ENCODE data around the gene GMNN. TPM values are rescaled to one million over a fixed set of nuclear protein-coding genes. Genes with fewer than 3 reads are reported as not detected.

GMNN gene
- total RNA-seq, 1 donor from 2014 or later: 24.0 TPM

GRCh38 chr6:24807584-24807983 lies 32.8 kb downstream of the GMNN start:
- no peak for TF ChIP-seq CTCF (IDR thresholded peaks at IDR 0.05; ENCODE audit: insufficient read depth, low read length, poor library complexity, severe bottlenecking)
- Histone ChIP-seq H3K4me3 (ENCODE audit: low read depth, low read length) (no peak overlapping the region), H3K36me3 (ENCODE audit: control insufficient read depth, insufficient read depth, low read length) (no peaks in the 10 kb centered on the region)

DNA sequence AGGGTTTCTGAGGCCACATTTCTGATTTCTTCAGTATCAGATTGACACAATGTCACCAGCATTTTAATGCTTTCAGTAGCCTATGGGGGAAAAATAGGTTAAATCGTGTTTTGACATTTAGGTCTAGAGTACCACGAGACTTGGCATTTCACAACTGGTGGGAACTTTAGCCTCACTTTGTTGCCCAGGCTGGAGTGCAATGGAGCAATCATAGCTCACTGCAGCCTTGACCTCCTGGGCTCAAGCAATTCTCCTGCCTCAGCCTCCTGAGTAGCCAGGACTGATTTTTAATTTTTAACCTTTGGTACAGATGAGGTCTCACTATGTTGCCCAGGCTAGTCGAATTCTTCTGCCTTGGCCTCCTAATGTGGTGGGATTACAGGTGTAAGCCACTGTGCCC lies 35.0 kb downstream of the GMNN start:
- no peak for DNase-seq (ENCODE audit: low read depth)
- Histone ChIP-seq H3K27me3 (ENCODE audit: control insufficient read depth, insufficient read depth, low read length) (no peaks in the 10 kb centered on the region), H3K4me3 (ENCODE audit: low read depth, low read length) (no peak overlapping the region), H3K36me3 (ENCODE audit: control insufficient read depth, insufficient read depth, low read length) (no peaks in the 10 kb centered on the region)
- no peak for TF ChIP-seq CTCF (IDR thresholded peaks at IDR 0.05; ENCODE audit: insufficient read depth, low read length, poor library complexity, severe bottlenecking)

More at GRCh38 chr6:24807584-24807983, 32.8 kb downstream of the GMNN start:
- H3K27me3 ChIP-seq (ENCODE audit: control insufficient read depth, insufficient read depth, low read length): no peaks in the 10 kb centered on the region
- no peak for DNase-seq (ENCODE audit: low read depth)

DNA sequence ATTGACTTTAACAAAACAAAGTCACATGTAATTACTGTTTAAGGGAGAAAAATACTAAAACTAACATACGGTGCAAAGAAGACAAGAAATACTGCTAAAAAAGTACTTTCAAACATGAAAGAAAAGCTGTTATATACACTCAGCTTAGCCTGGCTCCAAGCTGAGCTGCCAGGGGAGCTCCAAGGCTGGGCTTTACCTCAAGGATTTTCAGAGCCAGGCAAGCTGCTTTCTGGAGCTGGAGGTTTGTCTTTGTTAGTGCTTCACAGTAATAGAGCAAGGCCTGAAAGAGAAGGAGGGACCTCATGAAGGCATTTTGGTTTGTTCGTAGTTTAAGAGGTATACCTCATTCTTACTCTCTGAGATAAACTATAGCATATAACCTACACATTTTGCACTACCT lies 43.6 kb downstream of the GMNN start:
- Histone ChIP-seq H3K27me3 (ENCODE audit: control insufficient read depth, insufficient read depth, low read length) (no peaks in the 10 kb centered on the region), H3K36me3 (ENCODE audit: control insufficient read depth, insufficient read depth, low read length) (no peaks in the 10 kb centered on the region), H3K4me3 (ENCODE audit: low read depth, low read length) (no peak overlapping the region)
- no peak for DNase-seq (ENCODE audit: low read depth)
- TF ChIP-seq CTCF (IDR thresholded peaks at IDR 0.05; ENCODE audit: insufficient read depth, low read length, poor library complexity, severe bottlenecking): no peak

DNA sequence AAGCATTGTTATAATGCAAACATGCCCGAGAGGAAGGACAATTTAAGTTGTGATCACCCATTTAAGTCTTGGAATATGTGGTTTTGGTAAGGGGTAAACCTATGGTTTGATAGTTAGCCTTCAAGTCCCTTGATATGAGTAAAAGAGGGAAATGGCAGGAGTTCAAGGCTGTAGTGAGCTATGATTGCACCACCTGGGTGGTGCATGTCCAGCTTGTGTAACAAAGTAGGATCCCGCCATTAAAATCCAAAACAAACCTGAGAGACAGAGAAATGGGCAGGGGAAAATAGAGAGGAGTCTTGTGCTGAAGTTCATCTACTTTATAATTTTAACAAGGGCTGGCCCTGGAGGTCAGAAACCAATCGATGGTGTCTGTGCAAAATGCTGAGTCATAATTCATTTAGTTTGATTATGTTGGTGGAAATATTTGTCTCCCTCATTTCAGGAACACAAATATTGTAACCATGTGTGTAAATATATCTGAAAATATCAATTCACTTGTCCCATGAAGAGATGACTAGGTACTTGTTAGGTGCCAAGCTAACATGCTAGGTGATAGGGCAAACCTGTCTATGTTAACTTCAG lies 47.2 kb downstream of the GMNN start:
- no peak for TF ChIP-seq CTCF (IDR thresholded peaks at IDR 0.05; ENCODE audit: insufficient read depth, low read length, poor library complexity, severe bottlenecking)
- no peak for DNase-seq (ENCODE audit: low read depth)
- Histone ChIP-seq H3K27me3 (ENCODE audit: control insufficient read depth, insufficient read depth, low read length) (no peaks in the 10 kb centered on the region), H3K4me3 (ENCODE audit: low read depth, low read length) (no peak overlapping the region), H3K36me3 (ENCODE audit: control insufficient read depth, insufficient read depth, low read length) (no peaks in the 10 kb centered on the region)

GRCh38 chr6:24822696-24823095 lies 48.0 kb downstream of the GMNN start:
- no peaks in the 10 kb centered on the region for H3K36me3 ChIP-seq (ENCODE audit: control insufficient read depth, insufficient read depth, low read length)
- no peaks in the 10 kb centered on the region for H3K27me3 ChIP-seq (ENCODE audit: control insufficient read depth, insufficient read depth, low read length)
- no peak overlapping the region for H3K4me3 ChIP-seq (ENCODE audit: low read depth, low read length)
- no peak for DNase-seq (ENCODE audit: low read depth)
- no peak for TF ChIP-seq CTCF (IDR thresholded peaks at IDR 0.05; ENCODE audit: insufficient read depth, low read length, poor library complexity, severe bottlenecking)

DNA sequence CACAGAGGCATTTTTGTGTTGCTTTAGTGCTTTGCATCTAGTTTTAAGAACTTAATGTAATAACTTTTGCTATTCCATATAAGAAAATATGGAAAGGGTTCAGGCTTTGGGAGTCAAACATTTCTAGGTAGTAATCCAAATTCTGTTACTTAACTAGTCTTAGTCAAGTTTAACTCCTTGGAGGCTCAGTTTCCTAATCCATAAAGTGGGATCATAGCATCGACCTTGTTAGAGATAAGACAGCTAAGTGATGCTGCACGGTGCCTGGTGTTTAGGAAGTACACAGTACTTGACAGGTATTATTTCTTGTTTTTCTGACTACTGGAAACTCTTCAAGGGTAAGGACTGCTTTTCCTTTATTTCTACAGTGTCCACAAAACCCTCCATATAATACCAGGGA lies 48.4 kb downstream of the GMNN start:
- H3K4me3 ChIP-seq (ENCODE audit: low read depth, low read length): no peak overlapping the region
- TF ChIP-seq CTCF (IDR thresholded peaks at IDR 0.05; ENCODE audit: insufficient read depth, low read length, poor library complexity, severe bottlenecking): no peak
- H3K36me3 ChIP-seq (ENCODE audit: control insufficient read depth, insufficient read depth, low read length): no peaks in the 10 kb centered on the region
- H3K27me3 ChIP-seq (ENCODE audit: control insufficient read depth, insufficient read depth, low read length): no peaks in the 10 kb centered on the region
- DNase-seq (ENCODE audit: low read depth): no peak
